Vagina (tissue), 2 donors: ENCODE results near the gene ETS1. TPM values are rescaled to one million over a fixed set of nuclear protein-coding genes. Genes with fewer than 3 reads are reported as not detected.
A peak's percentile ranks its signal among the peaks of the same experiment; 100 is the strongest.

Experiments used
- DNase-seq, 2 donors: peaks; one replicate each; pipeline ENCODE4 v3.0.0-alpha.2; 2017; ENCODE audit errors: extremely low spot score in 2 of 2
- H3K27ac ChIP-seq: fragments of 200-600 bp; sonication (generic); one replicate; pipeline ENCODE4 v1.5.1; 2019
- H3K27me3 ChIP-seq: fragments of 200-600 bp; sonication (generic); one replicate; pipeline ENCODE4 v1.5.1; 2019
- H3K36me3 ChIP-seq, 2 donors: fragments of 200-600 bp; sonication (generic); one replicate each; pipeline ENCODE4 v1.5.1; 2017 to 2019
- H3K4me1 ChIP-seq: fragments of 200-600 bp; sonication (generic); one replicate; pipeline ENCODE4 v1.5.1; 2019
- H3K4me3 ChIP-seq, 2 donors: fragments of 200-600 bp; sonication (generic); 1 replicate in 1 of 2; 2 replicates in 1 of 2; pipeline ENCODE4 v1.5.1; 2016 to 2019
- H3K9me3 ChIP-seq: fragments of 200-600 bp; sonication (generic); one replicate; pipeline ENCODE4 v1.5.1; 2019
- CTCF ChIP-seq, 3 experiments: fragments of 450-650 bp in 2 of 3; fragments of 200-600 bp in 1 of 3; sonication (generic) in 1 of 3; IDR thresholded peaks; one replicate each; pipeline ENCODE4 v1.5.1; 2017 to 2019; ENCODE audit warnings: antibody characterized with exemption in 3 of 3, mild to moderate bottlenecking in 2 of 3, moderate library complexity in 2 of 3
- POLR2A ChIP-seq, 2 donors: fragments of 450-650 bp; IDR thresholded peaks; one replicate each; pipeline ENCODE4 v1.6.1; 2017; ENCODE audit warnings: antibody characterized with exemption in 2 of 2, mild to moderate bottlenecking in 2 of 2, moderate library complexity in 2 of 2
- POLR2AphosphoS5 ChIP-seq, 2 donors: sonication (generic); formaldehyde crosslinking; IDR thresholded peaks; one replicate each; pipeline ENCODE4 v1.9.0; 2017; ENCODE audit warnings: antibody characterized with exemption in 2 of 2, mild to moderate bottlenecking in 2 of 2, low read depth in 1 of 2; ENCODE audit not compliant: insufficient read depth in 1 of 2
- intact Hi-C: fragments of 100-400 bp; cut with DNase I; formaldehyde crosslinking; loops from one replicate; pipeline ENCODE4 v1.15.1; 2023
- total RNA-seq: library from RNA; depleted of rRNA; stranded (reverse); fragments of >200 nt; gene quantifications from one replicate; pipeline ENCODE4 v1.2.3, GENCODE V29; 2016

ETS1 gene
- total RNA-seq, 1 donor from 2014 or later, result 51.6 TPM

DNA sequence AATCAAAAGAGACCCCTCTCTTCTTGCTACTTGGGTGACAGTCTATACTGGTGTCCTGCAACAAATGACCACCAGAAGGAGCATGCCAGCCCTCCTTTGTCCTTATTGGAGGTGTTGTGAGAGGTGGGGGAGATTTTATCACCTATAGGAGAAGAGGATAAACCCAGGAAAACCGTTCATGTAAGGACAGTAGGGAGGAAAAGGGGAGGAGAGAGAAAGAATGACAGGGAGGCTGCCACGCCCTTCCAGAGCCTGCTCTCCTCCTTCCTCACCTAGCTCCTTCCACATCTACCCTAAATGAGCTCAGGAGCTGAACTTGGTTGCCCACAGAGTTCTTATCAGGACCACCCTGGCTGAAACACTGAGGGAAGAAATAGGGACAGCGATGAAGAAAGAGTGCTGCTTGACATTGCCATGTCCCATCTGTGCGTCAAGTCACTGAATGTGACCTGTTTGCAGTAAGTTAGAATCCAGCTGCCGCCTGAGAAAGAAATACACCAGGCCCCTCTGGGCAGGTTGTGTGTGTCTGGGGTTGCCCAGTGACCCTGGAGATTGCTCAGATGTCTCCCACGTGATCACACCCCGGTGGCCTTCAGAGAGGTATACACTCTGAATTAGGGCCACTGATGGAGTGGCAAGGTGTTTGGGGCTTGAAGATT, 40.4 kb upstream of the ETS1 start:
- intact Hi-C loops, result loop anchor here (5.0 to 10.0 kb wide), 2 partner anchors 335 to 453 kb away; no protein-coding TSS in a partner anchor
- H3K27me3 ChIP-seq, result no peaks in the 10 kb centered on the region
- peaks cover 10% of the 10 kb centered on the region for H3K4me1 ChIP-seq
- H3K27ac ChIP-seq, result no peak overlapping the region
- DNase-seq, result peak; percentile 74 to 81
- TF ChIP-seq POLR2A (IDR thresholded peaks at IDR 0.05), result no peak
- TF ChIP-seq POLR2AphosphoS5 (IDR thresholded peaks at IDR 0.05; ENCODE audit: insufficient read depth in 1 of 2, low read depth in 1 of 2), result no peak
- no peak for TF ChIP-seq CTCF (IDR thresholded peaks at IDR 0.05)
- H3K4me3 ChIP-seq, result no peak overlapping the region
- no peaks in the 10 kb centered on the region for H3K9me3 ChIP-seq
- no peaks in the 10 kb centered on the region for H3K36me3 ChIP-seq

- intact Hi-C loops, result loop anchor here (5.0 to 10.0 kb wide), 2 partner anchors 335 to 452 kb away; no protein-coding TSS in a partner anchor
- Histone ChIP-seq H3K27me3 (no peaks in the 10 kb centered on the region), H3K36me3 (no peaks in the 10 kb centered on the region), H3K4me1 (peaks cover 13% of the 10 kb centered on the region), H3K9me3 (no peaks in the 10 kb centered on the region), H3K4me3 (no peak overlapping the region), H3K27ac (no peak overlapping the region)
- peak in 1 of 2 donors; percentile 40 for DNase-seq
- TF ChIP-seq CTCF (IDR thresholded peaks at IDR 0.05) (no peak), POLR2AphosphoS5 (IDR thresholded peaks at IDR 0.05; ENCODE audit: insufficient read depth in 1 of 2, low read depth in 1 of 2) (no peak), POLR2A (IDR thresholded peaks at IDR 0.05) (no peak)
These were observed 39.7 kb upstream of the ETS1 start for GRCh38 chr11:128626913-128627665.

- TF ChIP-seq POLR2AphosphoS5 (IDR thresholded peaks at IDR 0.05; ENCODE audit: insufficient read depth in 1 of 2, low read depth in 1 of 2), result no peak
- no peak for TF ChIP-seq POLR2A (IDR thresholded peaks at IDR 0.05)
- no peak for TF ChIP-seq CTCF (IDR thresholded peaks at IDR 0.05)
- no peak overlapping the region for H3K27ac ChIP-seq
- intact Hi-C loops, result loop anchor here (5.0 to 10.0 kb wide), 2 partner anchors 333 to 451 kb away; no protein-coding TSS in a partner anchor
- H3K4me3 ChIP-seq, result no peak overlapping the region
- no peaks in the 10 kb centered on the region for H3K36me3 ChIP-seq
- H3K9me3 ChIP-seq, result no peaks in the 10 kb centered on the region
- no peak for DNase-seq
- H3K27me3 ChIP-seq, result no peaks in the 10 kb centered on the region
- H3K4me1 ChIP-seq, result peaks cover 14% of the 10 kb centered on the region
These were observed 38.4 kb upstream of the ETS1 start for GRCh38 chr11:128625746-128626145.

- Histone ChIP-seq H3K4me3 (no peak overlapping the region), H3K27me3 (no peaks in the 10 kb centered on the region), H3K9me3 (no peaks in the 10 kb centered on the region), H3K4me1 (peaks cover 16% of the 10 kb centered on the region), H3K36me3 (no peaks in the 10 kb centered on the region), H3K27ac (no peak overlapping the region)
- TF ChIP-seq CTCF (IDR thresholded peaks at IDR 0.05), result no peak
- no peak for TF ChIP-seq POLR2A (IDR thresholded peaks at IDR 0.05)
- no peak for TF ChIP-seq POLR2AphosphoS5 (IDR thresholded peaks at IDR 0.05; ENCODE audit: insufficient read depth in 1 of 2, low read depth in 1 of 2)
- intact Hi-C loops, result loop anchor here (5.0 to 10.0 kb wide), 2 partner anchors 333 to 451 kb away; no protein-coding TSS in a partner anchor
- DNase-seq, result no peak
These were observed 38.0 kb upstream of the ETS1 start for GRCh38 chr11:128625326-128625725.
